WTC11 (cell line): ENCODE measurements around the gene ZNF774.

Experiments used
- AFF4 ChIP-seq: sonication (generic); formaldehyde crosslinking; IDR thresholded peaks from 2 replicates; pipeline ENCODE4 v1.8.1; 2023; ENCODE audit warnings: mild to moderate bottlenecking, missing genetic modification reagents, borderline replicate concordance
- ATF2 ChIP-seq: sonication (generic); formaldehyde crosslinking; IDR thresholded peaks from 2 replicates; pipeline ENCODE4 v1.8.1; 2022; ENCODE audit warnings: low read depth, missing genetic modification reagents, borderline replicate concordance
- CREB1 ChIP-seq: sonication (generic); formaldehyde crosslinking; IDR thresholded peaks from 2 replicates; pipeline ENCODE4 v1.8.0; 2023; ENCODE audit warnings: mild to moderate bottlenecking, missing genetic modification reagents
- CTCF ChIP-seq: fragments of 200-600 bp; IDR thresholded peaks from 2 replicates; pipeline ENCODE4 v1.8.0; 2022; ENCODE audit warnings: antibody characterized with exemption
- MLX ChIP-seq: sonication (generic); formaldehyde crosslinking; IDR thresholded peaks from 2 replicates; pipeline ENCODE4 v1.8.1; 2023; ENCODE audit warnings: mild to moderate bottlenecking, missing genetic modification reagents, moderate library complexity
- NFYB ChIP-seq: sonication (generic); formaldehyde crosslinking; conservative IDR thresholded peaks from 2 replicates; pipeline ENCODE4 v1.8.0; 2022; ENCODE audit warnings: low read depth, missing genetic modification reagents
- PRDM15 ChIP-seq: sonication (generic); formaldehyde crosslinking; IDR thresholded peaks from 2 replicates; pipeline ENCODE4 v1.8.0; 2022; ENCODE audit warnings: missing genetic modification reagents
- SP1 ChIP-seq: sonication (generic); formaldehyde crosslinking; conservative IDR thresholded peaks from 2 replicates; pipeline ENCODE4 v1.8.1; 2022; ENCODE audit warnings: missing genetic modification reagents
- TEAD4 ChIP-seq: sonication (generic); formaldehyde crosslinking; IDR thresholded peaks from 2 replicates; pipeline ENCODE4 v1.8.0; 2022; ENCODE audit warnings: mild to moderate bottlenecking, missing genetic modification reagents
- USF1 ChIP-seq: sonication (generic); formaldehyde crosslinking; IDR thresholded peaks from 2 replicates; pipeline ENCODE4 v1.8.0; 2022; ENCODE audit warnings: mild to moderate bottlenecking, missing genetic modification reagents
- USF2 ChIP-seq: sonication (generic); formaldehyde crosslinking; IDR thresholded peaks from 2 replicates; pipeline ENCODE4 v1.8.1; 2023; ENCODE audit warnings: mild to moderate bottlenecking, missing genetic modification reagents, moderate library complexity
- ZBTB43 ChIP-seq: sonication (generic); formaldehyde crosslinking; IDR thresholded peaks from 2 replicates; pipeline ENCODE4 v1.8.1; 2023; ENCODE audit warnings: mild to moderate bottlenecking, missing genetic modification reagents
- ZNF425 ChIP-seq: fragments of 250-450 bp; sonication (Bioruptor Pico); conservative IDR thresholded peaks from 2 replicates; pipeline ENCODE4 v1.9.0; 2021; ENCODE audit warnings: mild to moderate bottlenecking
- ZNF512 ChIP-seq: sonication (generic); formaldehyde crosslinking; IDR thresholded peaks from 2 replicates; pipeline ENCODE4 v1.8.1; 2022; ENCODE audit warnings: missing genetic modification reagents, borderline replicate concordance

GRCh38 chr15:90354986-90355385 is 2.9 kb downstream of the ZNF774 start:
- TF ChIP-seq CTCF: no peak
- TF ChIP-seq AFF4 (CRISPR knock-in tag): no peak
- TF ChIP-seq USF1 (CRISPR knock-in tag): no peak
- TF ChIP-seq ATF2 (CRISPR knock-in tag): no peak
- no peak for TF ChIP-seq CREB1
- no peak for TF ChIP-seq PRDM15 (CRISPR knock-in tag)
- TF ChIP-seq SP1 (CRISPR knock-in tag): no peak
- TF ChIP-seq ZBTB43: no peak
- TF ChIP-seq USF2: no peak
- no peak for TF ChIP-seq MLX (CRISPR knock-in tag)
- TF ChIP-seq TEAD4 (CRISPR knock-in tag): no peak
- no peak for TF ChIP-seq ZNF425 (CRISPR knock-in tag)
- TF ChIP-seq ZNF512: no peak
- no peak for TF ChIP-seq NFYB
